Measurements from ENCODE around the gene NPS.

Gene NPS

GRCh38 chr10:127600479-127600878, 51.4 kb downstream of the NPS start:
- H3K79me1 ChIP-seq (ENCODE audit: low read length): no peaks in the 10 kb centered on the region
- H3K23ac ChIP-seq (ENCODE audit: low read length): no peak overlapping the region
- H3K9ac ChIP-seq (ENCODE audit: low read length): no peak overlapping the region
- H3K27me3 ChIP-seq (ENCODE audit: insufficient read depth, low read length): no peaks in the 10 kb centered on the region
- no peak overlapping the region for H3K14ac ChIP-seq (ENCODE audit: low read length)
- no peaks in the 10 kb centered on the region for H3K79me2 ChIP-seq (ENCODE audit: control insufficient read depth, insufficient read depth, low read length, poor library complexity)
- WGBS (ENCODE audit: extremely low coverage, insufficient coverage, insufficient read length): no CpG with 5 or more reads among the region's 11 CpGs
- H2BK12ac ChIP-seq (ENCODE audit: low read length): no peak overlapping the region
- H3K9me3 ChIP-seq (ENCODE audit: insufficient read depth, low read depth, low read length): peaks cover 1% of the 10 kb centered on the region
- H3K27ac ChIP-seq (ENCODE audit: low read depth, low read length): no peak overlapping the region
- H4K91ac ChIP-seq (ENCODE audit: low read depth, low read length): no peak overlapping the region
- H2AFZ ChIP-seq (ENCODE audit: insufficient read depth, low read length, poor library complexity): no peak overlapping the region
- no peak overlapping the region for H2BK5ac ChIP-seq (ENCODE audit: low read depth, low read length, poor library complexity)
- H4K12ac ChIP-seq (ENCODE audit: low read depth, low read length): no peak overlapping the region
- H3K18ac ChIP-seq (ENCODE audit: low read length): no peak overlapping the region
- no peak overlapping the region for H3K4ac ChIP-seq (ENCODE audit: low read depth, low read length)
- DNase-seq: peak in 1 of 2 donors; percentile 12
- H2AK5ac ChIP-seq (ENCODE audit: low read length): no peak overlapping the region
- H3K4me1 ChIP-seq (ENCODE audit: control insufficient read depth in 1 of 2, insufficient read depth in 2 of 2, low read length in 2 of 2): no peaks in the 10 kb centered on the region
- H3K4me3 ChIP-seq (ENCODE audit: low read depth, low read length): no peak overlapping the region
- H3K36me3 ChIP-seq (ENCODE audit: control insufficient read depth in 1 of 2, insufficient read depth in 2 of 2, low read length in 2 of 2): no peaks in the 10 kb centered on the region
- no peak overlapping the region for H3K4me2 ChIP-seq (ENCODE audit: low read length)
- H4K8ac ChIP-seq (ENCODE audit: low read depth, low read length): no peak overlapping the region
- no peak overlapping the region for H2BK120ac ChIP-seq (ENCODE audit: insufficient read depth, low read length, poor library complexity)

All from trophoblast cell (in vitro differentiated cells and primary cell).